Chondrocyte (in vitro differentiated cells): ENCODE measurements around the gene GREM1. TPM values are rescaled to one million over a fixed set of nuclear protein-coding genes. Genes with fewer than 3 reads are reported as not detected.

Source experiments
- DNase-seq: peaks from one replicate; pipeline ENCODE4 v3.0.0; 2021; ENCODE audit warnings: mixed read lengths, low spot score
- H3K27ac Mint-ChIP-seq: one replicate; pipeline ENCODE4 v1.8.0; 2021; ENCODE audit warnings: mild to moderate bottlenecking, moderate library complexity, mixed read lengths; ENCODE audit not compliant: unreplicated experiment
- H3K27me3 Mint-ChIP-seq: 2 replicates; pipeline ENCODE4 v1.8.0; 2021; ENCODE audit warnings: low read depth, mixed read lengths
- H3K36me3 Mint-ChIP-seq: 2 replicates; pipeline ENCODE4 v1.8.0; 2021; ENCODE audit warnings: low read depth, mixed read lengths
- H3K4me1 Mint-ChIP-seq: 2 replicates; pipeline ENCODE4 v1.8.0; 2021; ENCODE audit warnings: low read depth, mild to moderate bottlenecking, mixed read lengths
- H3K4me3 Mint-ChIP-seq: one replicate; pipeline ENCODE4 v1.8.0; 2021; ENCODE audit warnings: mild to moderate bottlenecking, moderate library complexity, mixed read lengths; ENCODE audit not compliant: unreplicated experiment
- H3K9me3 Mint-ChIP-seq: 2 replicates; pipeline ENCODE4 v1.8.0; 2021; ENCODE audit warnings: low read depth, mixed read lengths
- total RNA-seq: library from RNA; stranded (reverse); gene quantifications from 3 replicates; pipeline ENCODE4 v1.2.1, GENCODE V29; 2021
- TF ChIP-seq, protein P1 (sequence below): fragments of 200-600 bp; sonication (generic); IDR thresholded peaks from 2 replicates; pipeline ENCODE4 v1.5.0; 2021; ENCODE audit warnings: antibody characterized with exemption, mild to moderate bottlenecking, moderate library complexity

Gene GREM1
- total RNA-seq, 1 donor from 2014 or later = 142 TPM

- TF ChIP-seq, protein P1, sequence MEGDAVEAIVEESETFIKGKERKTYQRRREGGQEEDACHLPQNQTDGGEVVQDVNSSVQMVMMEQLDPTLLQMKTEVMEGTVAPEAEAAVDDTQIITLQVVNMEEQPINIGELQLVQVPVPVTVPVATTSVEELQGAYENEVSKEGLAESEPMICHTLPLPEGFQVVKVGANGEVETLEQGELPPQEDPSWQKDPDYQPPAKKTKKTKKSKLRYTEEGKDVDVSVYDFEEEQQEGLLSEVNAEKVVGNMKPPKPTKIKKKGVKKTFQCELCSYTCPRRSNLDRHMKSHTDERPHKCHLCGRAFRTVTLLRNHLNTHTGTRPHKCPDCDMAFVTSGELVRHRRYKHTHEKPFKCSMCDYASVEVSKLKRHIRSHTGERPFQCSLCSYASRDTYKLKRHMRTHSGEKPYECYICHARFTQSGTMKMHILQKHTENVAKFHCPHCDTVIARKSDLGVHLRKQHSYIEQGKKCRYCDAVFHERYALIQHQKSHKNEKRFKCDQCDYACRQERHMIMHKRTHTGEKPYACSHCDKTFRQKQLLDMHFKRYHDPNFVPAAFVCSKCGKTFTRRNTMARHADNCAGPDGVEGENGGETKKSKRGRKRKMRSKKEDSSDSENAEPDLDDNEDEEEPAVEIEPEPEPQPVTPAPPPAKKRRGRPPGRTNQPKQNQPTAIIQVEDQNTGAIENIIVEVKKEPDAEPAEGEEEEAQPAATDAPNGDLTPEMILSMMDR = no peak
- no peaks in the 10 kb centered on the region for H3K27me3 Mint-ChIP-seq
- H3K27ac Mint-ChIP-seq = peak overlapping the region; percentile 84
- peaks cover 54% of the 10 kb centered on the region for H3K4me1 Mint-ChIP-seq
- H3K4me3 Mint-ChIP-seq = peak overlapping the region; percentile 35
- peaks cover 12% of the 10 kb centered on the region for H3K36me3 Mint-ChIP-seq
- DNase-seq = no peak
- peaks cover 5% of the 10 kb centered on the region for H3K9me3 Mint-ChIP-seq
Measured at GRCh38 chr15:32732574-32733157, 14.9 kb downstream of the GREM1 start.

- Mint-ChIP-seq H3K36me3 (peaks cover 12% of the 10 kb centered on the region), H3K27ac (peak overlapping the region; percentile 84), H3K27me3 (no peaks in the 10 kb centered on the region), H3K4me1 (peaks cover 54% of the 10 kb centered on the region), H3K4me3 (peak overlapping the region; percentile 35), H3K9me3 (peaks cover 2% of the 10 kb centered on the region)
- no peak for DNase-seq
- TF ChIP-seq, protein P1 = no peak
Measured at GRCh38 chr15:32733281-32733680, 15.5 kb downstream of the GREM1 start.

DNA sequence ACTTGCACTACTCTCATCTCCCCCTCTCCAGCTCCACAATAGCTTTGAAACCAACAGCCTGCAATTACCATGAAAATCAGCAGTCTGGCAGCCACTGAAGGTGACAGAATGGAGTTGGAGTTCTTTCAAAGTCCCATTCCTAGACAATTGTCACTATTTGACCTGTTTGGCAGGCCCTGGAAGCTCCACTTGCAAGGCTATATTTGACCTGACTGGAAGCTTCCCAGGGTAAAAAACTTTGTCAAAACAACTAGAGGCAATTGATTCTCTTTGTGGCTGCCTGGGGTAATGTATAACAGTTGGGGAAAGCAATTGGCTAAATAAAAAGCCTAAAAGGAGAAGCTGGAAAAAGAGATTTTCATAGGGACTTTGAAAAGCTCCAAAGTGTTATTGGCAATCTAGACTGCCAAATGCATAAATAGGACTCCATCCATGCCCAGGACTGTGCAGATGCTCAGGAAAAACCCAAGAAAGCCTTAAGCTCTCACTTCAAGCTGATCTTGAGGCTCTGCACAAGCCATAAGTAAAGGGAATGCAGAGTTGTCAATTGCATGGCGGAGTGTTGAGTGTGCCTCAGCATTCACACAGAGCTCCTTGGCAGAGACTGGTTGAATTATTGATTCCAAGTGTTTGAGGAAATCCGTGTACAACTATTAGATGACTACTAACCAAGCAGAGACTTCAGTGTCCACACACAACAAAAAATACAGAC lies 18.3 kb downstream of the GREM1 start:
- no peak overlapping the region for H3K27ac Mint-ChIP-seq
- no peak overlapping the region for H3K4me3 Mint-ChIP-seq
- DNase-seq = no peak

GRCh38 chr15:32736701-32737061 lies 18.9 kb downstream of the GREM1 start:
- TF ChIP-seq, protein P1 = no peak
- no peak for DNase-seq
- peaks cover 5% of the 10 kb centered on the region for H3K36me3 Mint-ChIP-seq
- no peak overlapping the region for H3K4me3 Mint-ChIP-seq
- H3K27ac Mint-ChIP-seq = no peak overlapping the region
- H3K27me3 Mint-ChIP-seq = no peaks in the 10 kb centered on the region
- H3K9me3 Mint-ChIP-seq = peaks cover 7% of the 10 kb centered on the region
- peaks cover 32% of the 10 kb centered on the region for H3K4me1 Mint-ChIP-seq

More for the DNA sequence above, 18.3 kb downstream of the GREM1 start:
- Mint-ChIP-seq H3K27me3 (no peaks in the 10 kb centered on the region), H3K4me1 (peaks cover 36% of the 10 kb centered on the region), H3K9me3 (peaks cover 7% of the 10 kb centered on the region), H3K36me3 (peaks cover 5% of the 10 kb centered on the region)
- TF ChIP-seq, protein P1 = no peak

DNA sequence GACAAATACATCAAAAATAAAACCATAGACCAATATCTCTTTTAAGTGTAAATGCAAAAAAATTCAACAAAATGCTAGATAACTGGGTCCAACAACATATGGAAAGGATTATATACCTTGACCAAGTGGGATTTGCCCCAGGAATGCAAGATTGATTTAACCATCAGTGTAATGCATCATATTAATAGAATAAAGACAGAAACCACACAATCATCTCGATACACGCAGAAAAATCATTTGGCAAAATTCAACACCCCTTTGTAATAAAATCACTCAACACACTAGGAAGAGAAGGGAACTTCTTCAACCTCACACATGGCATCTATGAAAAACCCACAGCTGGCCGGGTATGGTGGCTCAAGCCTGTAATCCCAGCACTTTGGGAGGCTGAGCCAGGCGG lies 19.5 kb downstream of the GREM1 start:
- TF ChIP-seq, protein P1 = no peak
- Mint-ChIP-seq H3K36me3 (peaks cover 5% of the 10 kb centered on the region), H3K27ac (no peak overlapping the region), H3K4me3 (no peak overlapping the region), H3K4me1 (peaks cover 28% of the 10 kb centered on the region), H3K9me3 (peaks cover 11% of the 10 kb centered on the region), H3K27me3 (no peaks in the 10 kb centered on the region)
- DNase-seq = no peak
